Calu3 (cell line): ENCODE data around the gene SSUH2. TPM values are rescaled to one million over a fixed set of nuclear protein-coding genes. Genes with fewer than 3 reads are reported as not detected.

Experiments used
- BruUV-seq: library from RNA; stranded (reverse); fragments of 400-500 nt; replicated peaks from 2 replicates; lab custom pipeline; 2021; lab: Mats Ljungman, UMichigan
- CTCF ChIA-PET: fragments of 300-600 bp; sonication (Branson Sonifier 250); formaldehyde crosslinking; loops from one replicate; lab custom pipeline; 2022; ENCODE audit warnings: antibody characterized with exemption; lab: Charles Lee
- DNase-seq: peaks from one replicate; pipeline ENCODE4 v3.0.0; 2022
- H3K27ac Mint-ChIP-seq: one replicate; pipeline ENCODE4 v1.8.0; 2022; ENCODE audit warnings: mixed read lengths; ENCODE audit not compliant: unreplicated experiment
- H3K27me3 Mint-ChIP-seq: one replicate; pipeline ENCODE4 v1.8.0; 2022; ENCODE audit warnings: mixed read lengths; ENCODE audit not compliant: unreplicated experiment
- H3K36me3 Mint-ChIP-seq: one replicate; pipeline ENCODE4 v1.8.0; 2022; ENCODE audit warnings: mild to moderate bottlenecking, moderate library complexity, mixed read lengths; ENCODE audit not compliant: insufficient read depth, unreplicated experiment
- H3K4me1 Mint-ChIP-seq: one replicate; pipeline ENCODE4 v1.8.0; 2022; ENCODE audit warnings: mild to moderate bottlenecking, low read depth, mixed read lengths; ENCODE audit not compliant: unreplicated experiment
- H3K4me3 Mint-ChIP-seq: one replicate; pipeline ENCODE4 v1.8.0; 2022; ENCODE audit warnings: mild to moderate bottlenecking, low read depth, moderate library complexity, mixed read lengths; ENCODE audit not compliant: unreplicated experiment
- H3K9me3 Mint-ChIP-seq: one replicate; pipeline ENCODE4 v1.8.0; 2022; ENCODE audit warnings: low read depth, mixed read lengths; ENCODE audit not compliant: unreplicated experiment
- intact Hi-C: fragments of 100-400 bp; cut with micrococcal nuclease; formaldehyde crosslinking; loops from one replicate; pipeline ENCODE4 v1.10.0; 2022; ENCODE audit not compliant: unreplicated experiment
- total RNA-seq: library from RNA; stranded (reverse); gene quantifications from 2 replicates; pipeline ENCODE4 v1.2.3, GENCODE V29; 2022
- TF ChIP-seq, protein P1 (sequence below): fragments of 200-600 bp; IDR thresholded peaks from one replicate; pipeline ENCODE4 v1.8.0; 2022; ENCODE audit warnings: antibody characterized with exemption; ENCODE audit not compliant: unreplicated experiment

The SSUH2 gene
- total RNA-seq, 1 experiment from 2014 or later = not detected

DNA sequence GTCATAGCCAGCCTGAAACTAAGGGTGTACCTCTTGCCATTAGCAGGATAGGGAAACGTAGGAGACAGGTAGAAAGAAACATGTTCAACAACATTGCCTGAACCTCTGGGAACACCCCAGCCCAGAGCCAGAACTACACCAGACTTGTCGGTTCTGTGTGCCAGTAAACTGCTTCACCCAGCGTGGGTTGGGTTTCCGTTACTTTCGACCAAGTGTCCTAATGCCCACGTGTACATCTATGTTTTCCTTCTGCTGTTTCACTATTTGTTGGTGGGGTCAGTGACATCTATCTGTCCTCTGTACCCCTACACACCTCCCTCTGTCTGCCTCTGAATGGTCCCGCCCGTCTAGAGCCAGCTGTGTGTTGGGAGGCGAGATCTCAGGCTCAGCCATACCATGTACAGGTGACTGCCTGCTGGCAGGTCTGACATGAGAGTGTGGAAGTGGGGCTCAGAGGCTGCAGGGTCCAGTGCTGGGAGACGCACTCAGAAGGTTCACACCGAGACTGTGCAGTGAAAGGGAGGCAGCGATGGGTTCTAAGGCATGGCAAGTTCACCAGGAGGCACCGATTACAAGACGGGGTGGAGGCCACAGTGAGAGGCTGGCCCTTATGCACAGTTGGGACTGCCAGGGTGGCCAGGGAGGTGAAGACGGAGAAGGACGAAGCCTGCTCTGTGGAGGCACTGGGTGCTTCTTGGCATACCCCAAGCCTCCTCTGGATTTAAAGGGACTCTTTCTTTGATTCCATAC lies 36.4 kb downstream of the SSUH2 start:
- intact Hi-C loops = no loop called here
- CTCF ChIA-PET = no interaction called here
- TF ChIP-seq, protein P1, sequence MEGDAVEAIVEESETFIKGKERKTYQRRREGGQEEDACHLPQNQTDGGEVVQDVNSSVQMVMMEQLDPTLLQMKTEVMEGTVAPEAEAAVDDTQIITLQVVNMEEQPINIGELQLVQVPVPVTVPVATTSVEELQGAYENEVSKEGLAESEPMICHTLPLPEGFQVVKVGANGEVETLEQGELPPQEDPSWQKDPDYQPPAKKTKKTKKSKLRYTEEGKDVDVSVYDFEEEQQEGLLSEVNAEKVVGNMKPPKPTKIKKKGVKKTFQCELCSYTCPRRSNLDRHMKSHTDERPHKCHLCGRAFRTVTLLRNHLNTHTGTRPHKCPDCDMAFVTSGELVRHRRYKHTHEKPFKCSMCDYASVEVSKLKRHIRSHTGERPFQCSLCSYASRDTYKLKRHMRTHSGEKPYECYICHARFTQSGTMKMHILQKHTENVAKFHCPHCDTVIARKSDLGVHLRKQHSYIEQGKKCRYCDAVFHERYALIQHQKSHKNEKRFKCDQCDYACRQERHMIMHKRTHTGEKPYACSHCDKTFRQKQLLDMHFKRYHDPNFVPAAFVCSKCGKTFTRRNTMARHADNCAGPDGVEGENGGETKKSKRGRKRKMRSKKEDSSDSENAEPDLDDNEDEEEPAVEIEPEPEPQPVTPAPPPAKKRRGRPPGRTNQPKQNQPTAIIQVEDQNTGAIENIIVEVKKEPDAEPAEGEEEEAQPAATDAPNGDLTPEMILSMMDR = no peak
- no TSS peak for BruUV-seq
- Mint-ChIP-seq H3K4me1 (no peaks in the 10 kb centered on the region), H3K27me3 (no peaks in the 10 kb centered on the region), H3K9me3 (no peaks in the 10 kb centered on the region), H3K27ac (no peak overlapping the region), H3K36me3 (no peaks in the 10 kb centered on the region), H3K4me3 (no peak overlapping the region)
- no peak for DNase-seq

DNA sequence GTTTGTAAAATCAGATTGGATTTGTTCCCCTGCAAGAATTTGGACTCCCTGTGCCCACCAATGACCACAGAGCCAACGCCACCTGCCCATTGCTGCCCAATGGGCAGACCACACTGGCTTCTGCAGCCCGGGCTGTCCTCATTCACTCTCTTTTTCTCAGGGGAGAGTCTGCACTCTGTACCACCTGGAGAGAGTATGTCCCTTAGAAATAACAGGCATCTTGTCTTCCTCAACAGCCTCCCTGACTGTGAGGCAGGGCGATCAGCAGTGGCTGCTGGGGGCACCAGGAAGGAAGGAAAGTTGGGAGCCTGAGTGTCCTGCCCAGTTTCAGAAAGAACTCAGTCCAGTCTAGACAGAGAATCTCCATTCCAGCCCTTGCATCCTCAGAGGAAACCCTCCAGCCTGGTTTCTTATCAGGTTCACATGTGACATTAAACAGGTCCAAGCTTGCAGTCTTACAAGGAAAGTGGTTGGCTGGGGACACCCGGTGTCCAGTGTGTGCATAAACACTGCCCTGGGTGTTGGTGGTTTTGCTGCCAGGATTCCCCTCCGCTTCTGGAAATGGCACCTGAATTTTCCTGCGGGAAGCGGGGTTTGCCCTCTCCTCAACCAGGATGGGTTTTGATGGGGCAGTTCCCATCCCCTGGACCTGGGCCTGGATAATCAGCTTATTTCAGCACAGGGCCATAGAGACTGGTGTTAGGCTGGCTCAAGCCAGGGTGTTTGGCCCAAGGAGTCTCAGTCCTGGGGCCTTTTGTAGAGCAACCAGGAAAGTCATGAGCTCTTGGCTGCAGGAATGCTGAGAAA lies 37.2 kb downstream of the SSUH2 start:
- H3K4me1 Mint-ChIP-seq = no peaks in the 10 kb centered on the region
- TF ChIP-seq, protein P1 = peak; percentile 25
- CTCF ChIA-PET = no interaction called here
- no peaks in the 10 kb centered on the region for H3K27me3 Mint-ChIP-seq
- no peaks in the 10 kb centered on the region for H3K36me3 Mint-ChIP-seq
- intact Hi-C loops = loop anchor here (1.0 kb wide), 1 partner anchor 165 kb away; no protein-coding TSS in a partner anchor
- no peaks in the 10 kb centered on the region for H3K9me3 Mint-ChIP-seq
- BruUV-seq = no TSS peak
- no peak overlapping the region for H3K4me3 Mint-ChIP-seq
- H3K27ac Mint-ChIP-seq = no peak overlapping the region
- peak; percentile 38 for DNase-seq

GRCh38 chr3:8606701-8607231 lies 37.8 kb downstream of the SSUH2 start:
- Mint-ChIP-seq H3K36me3 (no peaks in the 10 kb centered on the region), H3K27ac (no peak overlapping the region), H3K4me3 (no peak overlapping the region), H3K9me3 (no peaks in the 10 kb centered on the region), H3K27me3 (no peaks in the 10 kb centered on the region), H3K4me1 (no peaks in the 10 kb centered on the region)
- BruUV-seq = no TSS peak
- CTCF ChIA-PET = interaction anchor here (0.5 kb wide), 1 partner anchor 106 kb away, joined by 3 read pairs; no protein-coding TSS in a partner anchor
- DNase-seq = no peak
- intact Hi-C loops = loop anchor here (1.0 kb wide), 1 partner anchor 164 kb away; no protein-coding TSS in a partner anchor
- TF ChIP-seq, protein P1 = no peak

GRCh38 chr3:8604988-8605387 lies 39.6 kb downstream of the SSUH2 start:
- Mint-ChIP-seq H3K4me3 (no peak overlapping the region), H3K4me1 (no peaks in the 10 kb centered on the region), H3K36me3 (no peaks in the 10 kb centered on the region), H3K9me3 (no peaks in the 10 kb centered on the region), H3K27me3 (no peaks in the 10 kb centered on the region), H3K27ac (no peak overlapping the region)
- CTCF ChIA-PET = no interaction called here
- BruUV-seq = no TSS peak
- DNase-seq = no peak
- intact Hi-C loops = no loop called here
- TF ChIP-seq, protein P1 = no peak
